Duodenal mucosa (tissue), 2 donors: ENCODE data around the gene TMEM219.
"Not testable (repeated sequence)": the region's sequence is repeated elsewhere in the genome, so short reads cannot be mapped to it uniquely, and the experiment has no call there.

Experiments
- H3K27ac ChIP-seq: one replicate; pipeline ENCODE4 v1.7.0; 2013; ENCODE audit warnings: low read depth, low read length
- H3K27me3 ChIP-seq, 2 donors: one replicate each; pipeline ENCODE4 v1.7.0; 2013; ENCODE audit warnings: low read length in 2 of 2, control low read depth in 1 of 2; ENCODE audit not compliant: insufficient read depth in 2 of 2, control insufficient read depth in 1 of 2
- H3K36me3 ChIP-seq, 2 donors: one replicate each; pipeline ENCODE4 v1.7.0; 2013; ENCODE audit warnings: low read length in 2 of 2, control low read depth in 1 of 2; ENCODE audit not compliant: insufficient read depth in 2 of 2, control insufficient read depth in 1 of 2
- H3K4me1 ChIP-seq, 2 donors: one replicate each; pipeline ENCODE4 v1.7.0; 2013; ENCODE audit warnings: low read length in 2 of 2, control low read depth in 1 of 2; ENCODE audit not compliant: insufficient read depth in 2 of 2, control insufficient read depth in 1 of 2
- H3K4me3 ChIP-seq, 2 donors: one replicate each; pipeline ENCODE4 v1.7.0; 2013; ENCODE audit warnings: low read length in 2 of 2, low read depth in 1 of 2
- H3K9ac ChIP-seq, 2 donors: one replicate each; pipeline ENCODE4 v1.7.0; 2013; ENCODE audit warnings: low read length in 2 of 2, low read depth in 1 of 2
- H3K9me3 ChIP-seq, 2 donors: one replicate each; pipeline ENCODE4 v1.7.0; 2013; ENCODE audit warnings: low read length in 2 of 2, control low read depth in 1 of 2; ENCODE audit not compliant: control insufficient read depth in 1 of 2

Gene TMEM219

DNA sequence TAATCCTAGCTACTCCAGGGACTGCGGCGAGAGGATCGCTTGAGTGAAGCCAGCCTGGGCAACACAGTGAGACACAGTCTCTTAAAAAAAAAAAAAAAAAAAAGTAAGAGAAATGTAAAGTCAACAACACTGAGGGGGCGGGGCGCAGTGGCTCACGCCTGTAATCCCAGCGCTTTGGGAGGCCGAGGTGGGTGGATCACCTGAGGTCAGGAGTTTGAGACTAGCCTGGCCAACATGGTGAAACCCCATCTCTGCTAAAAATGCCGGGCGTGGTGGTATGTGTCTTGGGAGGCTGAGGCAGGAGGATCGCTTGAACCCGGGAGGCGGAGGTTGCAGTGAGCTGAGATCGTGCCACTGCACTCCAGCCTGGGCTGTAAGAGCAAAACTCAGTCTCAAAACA, 50.7 kb downstream of the TMEM219 start:
- H3K4me3 ChIP-seq, H3K27ac ChIP-seq: not testable (repeated sequence)
- H3K27me3 ChIP-seq, result peaks cover 17 to 25% of the 10 kb centered on the region in 2 donors

DNA sequence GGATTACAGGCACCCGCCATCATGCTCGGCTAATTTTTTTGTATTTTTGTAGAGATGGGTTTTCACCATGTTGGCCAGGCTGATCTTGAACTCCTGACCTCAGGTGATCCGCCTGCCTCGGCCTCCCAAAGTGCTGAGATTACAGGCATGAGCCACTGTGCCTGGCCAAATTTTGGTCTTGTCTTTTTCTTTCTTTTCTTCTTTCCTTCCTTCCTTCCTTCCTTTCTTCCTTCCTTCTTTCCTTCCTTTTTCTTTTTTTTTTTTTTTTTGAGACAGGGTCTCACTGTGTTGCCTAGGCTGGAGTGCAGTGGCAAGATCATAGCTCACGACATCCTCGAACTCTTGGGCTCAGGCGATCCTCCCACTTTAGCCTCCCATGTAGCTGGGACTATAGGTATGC, 53.6 kb downstream of the TMEM219 start:
- not testable (repeated sequence) for H3K36me3 ChIP-seq, H3K4me1 ChIP-seq
- peaks cover 11 to 12% of the 10 kb centered on the region in 2 donors for H3K27me3 ChIP-seq

More for the DNA sequence above, 50.7 kb downstream of the TMEM219 start:
- H3K4me1 ChIP-seq, result peaks cover 4 to 11% of the 10 kb centered on the region in 2 donors
- H3K9ac ChIP-seq, H3K9me3 ChIP-seq, H3K36me3 ChIP-seq: not testable (repeated sequence)

DNA sequence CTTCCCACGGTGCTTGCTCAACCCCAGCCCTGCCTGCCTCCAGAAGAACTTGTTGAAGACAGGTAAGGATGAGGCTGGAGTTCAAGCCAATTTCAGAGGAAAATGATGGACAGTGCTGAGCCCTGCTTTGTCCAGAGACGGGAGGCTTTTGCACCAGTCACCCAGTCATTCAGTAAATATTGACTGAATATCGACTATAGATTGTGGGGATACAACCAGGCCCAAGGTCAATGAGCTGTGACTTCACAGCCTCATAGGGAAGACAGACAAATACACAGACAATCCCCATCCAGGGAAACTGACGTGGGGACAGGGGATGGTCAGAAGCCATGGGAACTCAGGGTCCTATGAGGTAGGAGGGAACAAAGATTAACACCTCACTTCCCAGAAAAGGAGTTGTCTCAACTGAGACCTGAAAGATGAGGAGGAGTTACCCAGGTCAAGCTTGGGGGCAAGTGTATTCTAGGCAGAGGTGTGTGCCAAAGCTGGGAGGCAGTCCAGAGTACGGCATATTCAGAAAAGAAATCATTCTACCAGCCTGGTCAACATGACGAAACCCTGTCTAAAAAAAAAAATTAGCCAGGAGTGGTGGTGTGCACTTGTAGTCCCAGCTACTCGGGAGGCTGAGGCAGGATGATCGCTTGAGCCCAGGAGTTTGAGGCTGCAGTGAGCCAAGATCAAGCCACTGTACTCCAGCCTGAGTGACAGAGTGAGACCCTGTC, 54.8 kb downstream of the TMEM219 start:
- Histone ChIP-seq H3K9ac (no peak overlapping the region), H3K36me3 (no peaks in the 10 kb centered on the region), H3K9me3 (no peaks in the 10 kb centered on the region), H3K27me3 (peaks cover 5 to 6% of the 10 kb centered on the region in 2 donors), H3K4me1 (peaks cover 6 to 9% of the 10 kb centered on the region in 2 donors), H3K27ac (no peak overlapping the region), H3K4me3 (no peak overlapping the region)

More for the DNA sequence above, 53.6 kb downstream of the TMEM219 start:
- H3K9ac ChIP-seq, H3K4me3 ChIP-seq, H3K27ac ChIP-seq, H3K9me3 ChIP-seq: not testable (repeated sequence)

DNA sequence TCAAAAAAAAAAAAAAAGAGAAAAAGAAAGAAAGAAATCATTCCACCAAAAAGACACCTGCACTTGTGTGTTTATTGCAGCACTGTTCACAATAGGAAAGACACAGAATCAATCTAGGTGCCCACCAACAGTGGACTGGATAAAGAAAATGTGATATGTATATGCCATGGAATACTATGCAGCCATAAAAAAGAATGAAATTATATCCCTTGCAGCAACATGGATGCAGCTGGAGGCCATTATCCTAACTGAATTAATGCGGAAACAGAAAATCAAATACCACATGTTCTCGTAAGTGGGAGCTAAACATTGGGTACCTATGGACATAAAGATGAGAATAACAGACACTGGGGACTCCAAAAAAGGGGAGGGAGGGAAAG, 55.4 kb downstream of the TMEM219 start:
- Histone ChIP-seq H3K4me1 (peaks cover 8 to 9% of the 10 kb centered on the region in 2 donors), H3K9me3 (no peaks in the 10 kb centered on the region), H3K36me3 (no peaks in the 10 kb centered on the region), H3K9ac (no peak overlapping the region), H3K27me3 (peaks cover 0 to under 1% of the 10 kb centered on the region in 2 donors), H3K27ac (no peak overlapping the region), H3K4me3 (no peak overlapping the region)

DNA sequence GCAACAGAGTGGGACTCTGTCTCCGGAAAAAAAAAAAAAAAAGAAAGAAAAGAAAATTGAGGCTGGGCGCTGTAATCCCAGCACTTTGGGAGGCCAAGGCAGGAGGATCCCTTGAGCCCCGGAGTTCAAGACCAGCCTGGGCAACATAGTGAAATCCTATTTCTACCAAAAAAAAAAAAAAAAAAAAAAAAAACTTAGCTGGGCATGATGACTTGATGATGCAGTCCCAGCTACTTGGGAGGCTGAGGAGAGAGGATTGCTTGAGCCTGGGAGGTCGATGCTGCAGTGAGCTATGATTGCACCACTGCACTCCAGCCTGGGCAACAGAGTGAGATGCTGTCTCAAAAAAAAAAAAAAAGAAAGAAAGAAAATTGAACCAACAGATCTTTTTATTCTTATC, 56.1 kb downstream of the TMEM219 start:
- not testable (repeated sequence) for H3K9me3 ChIP-seq, H3K4me3 ChIP-seq, H3K27ac ChIP-seq, H3K4me1 ChIP-seq, H3K9ac ChIP-seq, H3K27me3 ChIP-seq, H3K36me3 ChIP-seq

DNA sequence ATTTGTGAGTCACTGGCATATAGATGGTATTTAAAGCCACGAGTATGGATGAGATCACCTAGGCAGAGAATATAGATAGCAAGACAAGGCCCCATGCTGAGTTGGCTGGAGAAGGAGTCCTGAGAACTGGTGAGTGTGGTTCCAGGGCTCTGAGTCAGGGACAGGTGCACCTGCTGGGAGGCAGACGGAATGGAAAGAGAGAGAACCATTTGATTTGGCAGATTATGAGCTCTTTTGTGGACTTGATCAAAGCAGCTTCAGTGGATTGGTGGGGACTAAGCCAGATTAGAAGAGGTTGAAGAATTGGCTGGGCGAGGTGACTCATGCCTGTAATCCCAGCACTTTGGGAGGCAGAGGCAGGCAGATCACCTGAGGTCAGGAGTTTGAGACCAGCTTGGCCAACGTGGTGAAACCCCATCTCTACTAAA, 56.9 kb downstream of the TMEM219 start:
- Histone ChIP-seq H3K9ac (no peak overlapping the region), H3K9me3 (no peaks in the 10 kb centered on the region), H3K4me3 (no peak overlapping the region), H3K27me3 (no peaks in the 10 kb centered on the region), H3K4me1 (peaks cover 8 to 9% of the 10 kb centered on the region in 2 donors), H3K27ac (no peak overlapping the region), H3K36me3 (no peaks in the 10 kb centered on the region)
